ENCODE results near the gene KLHL2. TPM values are rescaled to one million over a fixed set of nuclear protein-coding genes. Genes with fewer than 3 reads are reported as not detected.

KLHL2 gene
- total and polyA plus RNA-seq, 2 donors (not counting 3 experiments of a cell fraction or from before 2014, with no cell fraction given), result 9.9 to 22.1 TPM

- TF ChIP-seq JUN (IDR thresholded peaks at IDR 0.05; ENCODE audit: borderline replicate concordance, insufficient read depth, insufficient read length, low read depth), result no peak
- no peak for TF ChIP-seq POLR2A (IDR thresholded peaks at IDR 0.05; ENCODE audit: low read depth, low read length)
- no peak for TF ChIP-seq MYC (IDR thresholded peaks at IDR 0.05; ENCODE audit: low read depth, low read length)
- peaks cover 53% of the 10 kb centered on the region for H3K4me1 ChIP-seq (ENCODE audit: control insufficient read depth, extremely low read depth, insufficient read depth, low read length)
- dilution Hi-C loops (cut with MboI; ENCODE audit: extremely low pct_ligation_motif_present, low sequenced_read_pairs), result no loop called here
- H2AFZ ChIP-seq (ENCODE audit: low read depth, low read length), result no peak overlapping the region
- ChIA-PET CTCF (interaction anchor here (8.8 kb wide), 1 partner anchor 200 kb away, joined by 50 read pairs; no protein-coding TSS in a partner anchor), POLR2A (interaction anchor here (1.5 kb wide), 1 partner anchor 22 kb away, joined by 3 read pairs; no protein-coding TSS in a partner anchor)
- intact Hi-C loops (cut with micrococcal nuclease), result no loop called here
- H3K27ac ChIP-seq (ENCODE audit: insufficient read depth, low read depth, low read length), result no peak overlapping the region
- no peaks in the 10 kb centered on the region for H3K9me3 ChIP-seq (replicated peaks; ENCODE audit: control insufficient read depth, insufficient read depth, low read length)
- H3K9me1 ChIP-seq (replicated peaks; ENCODE audit: control insufficient read depth, extremely low read depth, insufficient read depth, low read length), result no peaks in the 10 kb centered on the region
- H3K4me3 ChIP-seq (replicated peaks in 1 of 3; ENCODE audit: insufficient read depth in 1 of 3, low read depth in 1 of 3, low read length in 3 of 3), result peak overlapping the region in 1 of 3 experiments; percentile 98
- H4K20me1 ChIP-seq (replicated peaks; ENCODE audit: control insufficient read depth, extremely low read depth, insufficient read depth, low read length), result peaks cover 4% of the 10 kb centered on the region
- H3K79me2 ChIP-seq (ENCODE audit: control insufficient read depth, insufficient read depth, low read length), result peaks cover 88% of the 10 kb centered on the region
- BruUV-seq (replicated peaks), result no TSS peak
- peaks cover 0 to 11% of the 10 kb centered on the region in 2 experiments for H3K36me3 ChIP-seq (ENCODE audit: control insufficient read depth in 2 of 2, extremely low read depth in 1 of 2, insufficient read depth in 2 of 2, low read length in 2 of 2)
- H3K9ac ChIP-seq (replicated peaks; ENCODE audit: extremely low read depth, insufficient read depth, low read length), result no peak overlapping the region
- no peak for DNase-seq (ENCODE audit: low read depth, low spot score)
- H3K27me3 ChIP-seq (ENCODE audit: control insufficient read depth in 2 of 2, insufficient read depth in 2 of 2, low read length in 2 of 2), result no peaks in the 10 kb centered on the region
- no peak for FAIRE-seq
- H3K4me2 ChIP-seq (ENCODE audit: insufficient read depth, low read length), result peak overlapping the region; percentile 92
These were observed 124.0 kb downstream of the KLHL2 start for GRCh38 chr4:165331359-165331758.

GRCh38 chr4:165331823-165332222, 124.5 kb downstream of the KLHL2 start:
- Histone ChIP-seq H3K9me1 (replicated peaks; ENCODE audit: control insufficient read depth, extremely low read depth, insufficient read depth, low read length) (no peaks in the 10 kb centered on the region), H4K20me1 (replicated peaks; ENCODE audit: control insufficient read depth, extremely low read depth, insufficient read depth, low read length) (peaks cover 6% of the 10 kb centered on the region), H3K4me2 (ENCODE audit: insufficient read depth, low read length) (peak overlapping the region; percentile 92), H3K9ac (replicated peaks; ENCODE audit: extremely low read depth, insufficient read depth, low read length) (no peak overlapping the region), H3K4me3 (replicated peaks in 1 of 3; ENCODE audit: insufficient read depth in 1 of 3, low read depth in 1 of 3, low read length in 3 of 3) (peak overlapping the region in 1 of 3 experiments; percentile 98), H3K79me2 (ENCODE audit: control insufficient read depth, insufficient read depth, low read length) (peaks cover 93% of the 10 kb centered on the region), H3K36me3 (ENCODE audit: control insufficient read depth in 2 of 2, extremely low read depth in 1 of 2, insufficient read depth in 2 of 2, low read length in 2 of 2) (peaks cover 0 to 12% of the 10 kb centered on the region in 2 experiments), H3K4me1 (ENCODE audit: control insufficient read depth, extremely low read depth, insufficient read depth, low read length) (peaks cover 48% of the 10 kb centered on the region), H3K27ac (ENCODE audit: insufficient read depth, low read depth, low read length) (no peak overlapping the region), H3K9me3 (replicated peaks; ENCODE audit: control insufficient read depth, insufficient read depth, low read length) (no peaks in the 10 kb centered on the region), H2AFZ (ENCODE audit: low read depth, low read length) (no peak overlapping the region), H3K27me3 (ENCODE audit: control insufficient read depth in 2 of 2, insufficient read depth in 2 of 2, low read length in 2 of 2) (no peaks in the 10 kb centered on the region)
- ChIA-PET CTCF (interaction anchor here (8.8 kb wide), 1 partner anchor 201 kb away, joined by 50 read pairs; no protein-coding TSS in a partner anchor), POLR2A (interaction anchor here (1.5 kb wide), 1 partner anchor 22 kb away, joined by 3 read pairs; no protein-coding TSS in a partner anchor)
- FAIRE-seq (no peak), DNase-seq (ENCODE audit: low read depth, low spot score) (no peak)
- dilution Hi-C loops (cut with MboI; ENCODE audit: extremely low pct_ligation_motif_present, low sequenced_read_pairs) (no loop called here), intact Hi-C loops (cut with micrococcal nuclease) (no loop called here)
- BruUV-seq (replicated peaks), result no TSS peak
- no peak for TF ChIP-seq JUN (IDR thresholded peaks at IDR 0.05; ENCODE audit: borderline replicate concordance, insufficient read depth, insufficient read length, low read depth)

Measured in endothelial cell of umbilical vein (primary cell).